Kidney (tissue), 14 donors: ENCODE results near the gene MTMR11. TPM values are rescaled to one million over a fixed set of nuclear protein-coding genes. Genes with fewer than 3 reads are reported as not detected.
"Not testable (repeated sequence)": the region's sequence is repeated elsewhere in the genome, so short reads cannot be mapped to it uniquely, and the experiment has no call there.

Experiments used
- DNase-seq, 5 donors: peaks; one replicate each; pipeline ENCODE4 v3.0.0-alpha.2; 2013 to 2020
- FAIRE-seq: peaks from 2 replicates; lab custom pipeline; 2012; peaks lifted over from hg19 to GRCh38; lab: Jason Lieb, UNC
- H3K27ac ChIP-seq, 2 donors: one replicate each; pipeline ENCODE4 v1.7.0; 2013; ENCODE audit warnings: low read depth in 2 of 2, low read length in 2 of 2, inconsistent platforms in 1 of 2
- H3K27me3 ChIP-seq: one replicate; pipeline ENCODE4 v1.7.1; 2013; ENCODE audit warnings: low read length, inconsistent platforms; ENCODE audit not compliant: control insufficient read depth, insufficient read depth
- H3K36me3 ChIP-seq, 3 donors: one replicate each; pipeline versions ENCODE4 v1.7.0 to v1.7.1; 2013; ENCODE audit warnings: low read length in 3 of 3, control low read depth in 1 of 3, inconsistent platforms in 1 of 3; ENCODE audit not compliant: insufficient read depth in 3 of 3, control insufficient read depth in 2 of 3
- H3K4me1 ChIP-seq, 3 donors: one replicate each; pipeline versions ENCODE4 v1.7.0 to v1.7.1; 2013; ENCODE audit warnings: low read length in 3 of 3, inconsistent platforms in 1 of 3, low read depth in 1 of 3; ENCODE audit not compliant: control insufficient read depth in 2 of 3, insufficient read depth in 2 of 3
- H3K4me3 ChIP-seq, 3 donors: one replicate each; pipeline versions ENCODE4 v1.7.0 to v1.8.1; 2013; ENCODE audit warnings: low read length in 3 of 3, control low read depth in 1 of 3, inconsistent platforms in 1 of 3
- H3K9ac ChIP-seq, 3 donors: one replicate each; pipeline versions ENCODE4 v1.7.0 to v1.7.1; 2013; ENCODE audit warnings: low read length in 3 of 3, control low read depth in 1 of 3, inconsistent platforms in 1 of 3
- H3K9me3 ChIP-seq, 3 donors: one replicate each; pipeline versions ENCODE4 v1.7.0 to v1.7.1; 2013; ENCODE audit warnings: low read length in 3 of 3, control low read depth in 1 of 3, inconsistent platforms in 1 of 3; ENCODE audit not compliant: control insufficient read depth in 2 of 3, insufficient read depth in 1 of 3
- intact Hi-C: fragments of 100-400 bp; cut with DNase I; formaldehyde crosslinking; loops from one replicate; pipeline ENCODE4 v1.11.1; 2022
- polyA plus RNA-seq: library from polyadenylated mRNA; stranded (reverse); fragments of 350-450 nt; fragmentation: Illumina TruSeq; extraction: RNeasy Lipid Tissue Mini Kit (QIAGEN cat#74804); gene quantifications from one replicate; pipeline ENCODE4 v1.2.3, GENCODE V29; 2014; ENCODE audit warnings: low read depth, low replicate concordance; ENCODE audit not compliant: insufficient read depth
- total RNA-seq: library from RNA; stranded (reverse); fragmentation: NEBNext Ultra II Directional; extraction: Animal tissue kit (Norgen Biotek cat#: 25700); gene quantifications from one replicate; pipeline ENCODE4 v1.2.1, GENCODE V29; 2021
- TF ChIP-seq, protein P1 (sequence below): IDR thresholded peaks from 3 replicates; pipeline ENCODE4 v1.5.1; 2012; ENCODE audit warnings: mild to moderate bottlenecking, moderate library complexity, borderline replicate concordance; ENCODE audit not compliant: insufficient read depth; ENCODE audit errors: extremely low read depth
- donor health status: control.
- donor health status: control.
- donor health status: control.
- donor health status: control.
- donor health status: control.
- donor health status: DM: yes; HTN: yes; CAD: no.
- donor health status: Normal renal cell carcinoma (clear cell type).

MTMR11 gene
- total and polyA plus RNA-seq, 2 donors from 2014 or later, result 21.6 to 24.7 TPM

DNA sequence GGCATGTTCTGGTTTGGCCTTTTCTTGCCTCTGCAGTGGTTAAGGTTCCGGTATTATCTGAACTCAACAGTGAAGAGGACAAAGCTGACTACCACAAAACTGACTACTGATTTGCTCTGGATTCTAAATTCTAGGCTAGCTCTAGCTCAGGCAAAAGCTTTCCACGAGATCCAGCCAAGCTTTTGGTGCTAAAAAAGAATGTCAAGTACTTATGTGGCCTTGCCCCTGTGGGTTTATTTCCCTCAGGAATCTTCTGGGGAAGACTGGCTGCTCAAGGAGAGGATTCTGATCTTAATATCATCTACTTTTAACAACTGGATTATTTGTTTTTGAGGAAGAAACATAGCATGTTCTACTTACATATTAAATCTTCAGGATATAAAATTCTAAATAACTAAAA lies 26.1 kb upstream of the MTMR11 start:
- Histone ChIP-seq H3K4me1 (no peaks in the 10 kb centered on the region), H3K36me3 (peaks cover 6 to 32% (median 27%) of the 10 kb centered on the region in 3 donors), H3K27me3 (no peaks in the 10 kb centered on the region), H3K9ac (no peak overlapping the region), H3K27ac (no peak overlapping the region), H3K9me3 (peaks cover 0 to 3% (median 0%) of the 10 kb centered on the region in 3 donors), H3K4me3 (no peak overlapping the region)
- TF ChIP-seq, protein P1, sequence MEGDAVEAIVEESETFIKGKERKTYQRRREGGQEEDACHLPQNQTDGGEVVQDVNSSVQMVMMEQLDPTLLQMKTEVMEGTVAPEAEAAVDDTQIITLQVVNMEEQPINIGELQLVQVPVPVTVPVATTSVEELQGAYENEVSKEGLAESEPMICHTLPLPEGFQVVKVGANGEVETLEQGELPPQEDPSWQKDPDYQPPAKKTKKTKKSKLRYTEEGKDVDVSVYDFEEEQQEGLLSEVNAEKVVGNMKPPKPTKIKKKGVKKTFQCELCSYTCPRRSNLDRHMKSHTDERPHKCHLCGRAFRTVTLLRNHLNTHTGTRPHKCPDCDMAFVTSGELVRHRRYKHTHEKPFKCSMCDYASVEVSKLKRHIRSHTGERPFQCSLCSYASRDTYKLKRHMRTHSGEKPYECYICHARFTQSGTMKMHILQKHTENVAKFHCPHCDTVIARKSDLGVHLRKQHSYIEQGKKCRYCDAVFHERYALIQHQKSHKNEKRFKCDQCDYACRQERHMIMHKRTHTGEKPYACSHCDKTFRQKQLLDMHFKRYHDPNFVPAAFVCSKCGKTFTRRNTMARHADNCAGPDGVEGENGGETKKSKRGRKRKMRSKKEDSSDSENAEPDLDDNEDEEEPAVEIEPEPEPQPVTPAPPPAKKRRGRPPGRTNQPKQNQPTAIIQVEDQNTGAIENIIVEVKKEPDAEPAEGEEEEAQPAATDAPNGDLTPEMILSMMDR, result no peak
- intact Hi-C loops, result loop anchor here (5.0 kb wide), 1 partner anchor 85 kb away; no protein-coding TSS in a partner anchor
- DNase-seq, result no peak
- FAIRE-seq, result no peak

DNA sequence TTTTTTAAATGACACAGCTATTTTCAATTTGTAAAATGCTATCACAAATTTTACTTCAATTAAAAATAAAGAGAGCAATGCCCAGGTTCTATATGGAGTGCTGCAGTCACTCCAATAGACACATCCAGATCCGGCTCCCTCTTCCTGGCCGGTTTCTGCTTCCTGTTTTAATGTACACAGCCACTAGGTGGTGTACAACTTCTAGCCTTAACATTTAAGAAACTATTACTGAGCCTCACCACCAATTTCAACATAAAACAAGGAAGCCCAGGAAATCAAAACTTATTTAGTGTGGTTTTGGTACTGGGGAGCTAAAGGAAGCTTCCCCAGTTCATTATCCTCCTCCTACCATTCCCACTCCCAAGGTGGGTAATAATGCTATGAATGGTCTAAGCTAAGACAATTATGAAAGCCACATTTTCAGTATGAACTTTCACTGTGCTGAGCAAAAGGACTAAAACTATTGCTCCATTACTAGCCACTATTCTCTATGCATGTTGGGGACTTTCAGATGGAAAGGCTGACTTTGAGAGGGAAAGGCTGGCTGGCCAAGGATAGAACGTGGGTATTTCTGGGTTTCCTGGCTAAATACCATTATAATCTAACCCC lies 25.5 kb upstream of the MTMR11 start:
- H3K27ac ChIP-seq, result no peak overlapping the region
- DNase-seq (peak in 4 of 5 donors; percentile 59 to 90 (median 76)), FAIRE-seq (no peak)
- TF ChIP-seq, protein P1, result peak; percentile 88
- H3K4me1 ChIP-seq, result no peaks in the 10 kb centered on the region
- peaks cover 6 to 30% (median 28%) of the 10 kb centered on the region in 3 donors for H3K36me3 ChIP-seq
- intact Hi-C loops, result loop anchor here (5.0 kb wide), 1 partner anchor 85 kb away; no protein-coding TSS in a partner anchor
- H3K4me3 ChIP-seq, result no peak overlapping the region
- H3K27me3 ChIP-seq, result no peaks in the 10 kb centered on the region
- H3K9me3 ChIP-seq, result peaks cover 0 to 3% (median 0%) of the 10 kb centered on the region in 3 donors
- H3K9ac ChIP-seq, result peak overlapping the region in 1 of 3 donors; percentile 36

DNA sequence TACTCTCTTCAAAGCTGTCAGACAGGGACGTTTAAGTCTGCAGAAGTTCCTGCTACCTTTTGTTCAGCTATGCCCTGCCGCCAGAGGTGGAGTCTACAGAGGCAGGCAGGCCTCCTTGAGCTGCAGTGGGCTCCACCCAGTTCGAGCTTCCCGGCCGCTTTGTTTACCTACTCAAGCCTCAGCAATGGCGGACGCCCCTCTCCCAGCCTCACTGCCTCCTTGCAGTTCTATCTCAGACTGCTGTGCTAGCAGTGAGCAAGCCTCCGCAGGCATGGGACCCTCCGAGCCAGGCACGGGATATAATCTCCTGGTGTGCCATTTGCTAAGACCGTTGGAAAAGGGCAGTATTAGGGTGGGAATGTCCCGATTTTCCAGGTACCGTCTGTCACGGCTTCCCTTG lies 20.9 kb upstream of the MTMR11 start:
- H3K9me3 ChIP-seq, H3K4me1 ChIP-seq, H3K4me3 ChIP-seq, H3K27ac ChIP-seq, H3K27me3 ChIP-seq, FAIRE-seq, intact Hi-C loops, DNase-seq, H3K9ac ChIP-seq: not testable (repeated sequence)
- peaks cover 6 to 10% (median 10%) of the 10 kb centered on the region in 3 donors for H3K36me3 ChIP-seq

DNA sequence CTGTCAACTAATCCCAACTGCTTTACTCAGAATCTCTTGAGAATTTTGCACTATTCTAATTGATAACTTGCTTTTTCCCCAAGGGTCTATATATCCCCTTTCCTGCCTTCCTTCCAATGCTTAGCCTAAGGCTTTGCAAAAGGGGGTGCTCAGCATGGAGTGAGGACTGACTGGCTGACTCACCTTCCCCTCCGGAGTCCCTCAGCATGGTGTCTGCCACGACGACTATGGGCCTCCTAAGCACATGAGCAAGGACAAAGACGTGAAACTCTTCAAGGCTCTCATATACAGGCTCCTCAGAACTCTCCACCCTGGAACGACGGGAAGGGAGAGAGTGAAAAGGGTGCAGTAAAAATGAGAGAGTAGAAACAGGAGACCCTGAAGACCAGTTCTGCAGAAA lies 13.2 kb upstream of the MTMR11 start:
- no peak for DNase-seq

More for the DNA sequence above, 13.2 kb upstream of the MTMR11 start:
- H3K4me1 ChIP-seq, result no peaks in the 10 kb centered on the region
- TF ChIP-seq, protein P1, result no peak
- H3K27ac ChIP-seq, result no peak overlapping the region
- H3K36me3 ChIP-seq, result peaks cover 2 to 20% (median 11%) of the 10 kb centered on the region in 3 donors
- H3K4me3 ChIP-seq, result no peak overlapping the region
- H3K9ac ChIP-seq, result no peak overlapping the region
- intact Hi-C loops, result no loop called here
- no peaks in the 10 kb centered on the region for H3K9me3 ChIP-seq
- no peak for FAIRE-seq
- no peaks in the 10 kb centered on the region for H3K27me3 ChIP-seq
